Muscle of back (tissue), 11 donors: ENCODE data around the gene OR2T29. TPM values are rescaled to one million over a fixed set of nuclear protein-coding genes. Genes with fewer than 3 reads are reported as not detected.
"Not testable (repeated sequence)": the region's sequence is repeated elsewhere in the genome, so short reads cannot be mapped to it uniquely, and the experiment has no call there.

Experiments
- DNase-seq, 3 donors: peaks; one replicate each; pipeline versions ENCODE4 v3.0.0 to v3.0.0-alpha.2; 2013
- polyA plus RNA-seq, 10 donors: library from polyadenylated mRNA; unstranded; fragments of 120-200 nt; gene quantifications; one replicate each; pipeline ENCODE4 v1.2.1, GENCODE V29; 2013; ENCODE audit not compliant: insufficient read length in 10 of 10

OR2T29 gene
- polyA plus RNA-seq, 10 donors: not detected

DNA sequence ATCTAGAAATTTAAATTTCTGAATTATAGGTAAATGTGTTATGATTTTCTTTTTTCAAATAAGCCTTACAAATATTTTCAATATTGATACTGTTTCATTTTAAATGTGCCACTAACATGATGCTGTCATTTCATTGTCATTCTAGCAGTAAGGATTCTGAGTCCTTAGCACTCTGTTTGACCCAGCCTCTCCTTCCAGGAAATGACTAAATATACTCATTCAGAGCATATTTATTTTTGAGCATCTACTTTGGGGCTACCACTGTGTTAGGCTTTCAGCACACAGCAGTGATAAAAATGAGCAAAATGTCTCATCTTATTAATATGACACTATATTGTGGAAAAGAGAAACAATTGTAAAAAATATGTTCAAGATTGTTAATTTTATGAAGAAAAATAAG, 52.4 kb downstream of the OR2T29 start:
- not testable (repeated sequence) for DNase-seq

DNA sequence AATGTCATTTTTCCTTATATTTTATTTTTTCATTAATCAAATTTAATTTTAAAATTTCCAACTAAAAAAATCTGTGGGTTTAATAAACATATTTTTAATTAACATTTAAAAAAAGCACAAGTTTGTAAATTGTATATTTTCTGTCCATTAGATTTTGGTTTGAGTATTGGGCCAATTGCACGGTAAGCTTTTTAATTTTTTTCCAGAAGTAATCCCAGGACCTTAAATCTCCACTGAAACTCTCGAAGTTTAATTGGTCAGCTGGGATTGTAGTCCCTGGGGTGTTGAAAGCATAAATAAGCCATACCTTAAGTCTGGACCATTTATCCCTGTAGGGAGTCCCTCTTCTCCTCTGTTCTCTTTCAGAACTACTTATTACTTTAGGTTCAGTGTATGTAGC, 54.8 kb downstream of the OR2T29 start, which contains the start of gene OR2G6:
Gene OR2G6 (plus strand): TSS at position 301 of the 400 bp plus-strand sequence. CDS start 13,574 bp downstream, outside the sequence.
- DNase-seq: not testable (repeated sequence)

Other genes starting within 250 kb of the OR2T29 start
- gene OR2M7, start 238.2 kb downstream of the OR2T29 start, polyA plus RNA-seq: not detected
- not detected for gene OR14C36, start 214.0 kb downstream of the OR2T29 start, polyA plus RNA-seq
- gene OR2T4, start 201.1 kb downstream of the OR2T29 start, polyA plus RNA-seq: not detected
- not detected for gene OR2T6, start 187.0 kb downstream of the OR2T29 start, polyA plus RNA-seq
- not detected for gene OR2T1, start 159.7 kb downstream of the OR2T29 start, polyA plus RNA-seq
- gene OR2T2, start 117.1 kb downstream of the OR2T29 start, polyA plus RNA-seq: not detected
- not detected for gene OR2T3, start 89.4 kb downstream of the OR2T29 start, polyA plus RNA-seq
- gene OR2T5, start 74.2 kb downstream of the OR2T29 start, polyA plus RNA-seq: not detected
- gene OR2G6, start 54.7 kb downstream of the OR2T29 start, polyA plus RNA-seq: not detected
- gene OR2T34, start 12.0 kb upstream of the OR2T29 start, polyA plus RNA-seq: not detected
- gene OR2T10, start 34.9 kb upstream of the OR2T29 start, polyA plus RNA-seq: not detected
- gene OR2T11, start 72.3 kb upstream of the OR2T29 start, polyA plus RNA-seq: not detected
- gene OR2T35, start 82.5 kb upstream of the OR2T29 start, polyA plus RNA-seq: not detected
- not detected for gene OR2T27, start 92.8 kb upstream of the OR2T29 start, polyA plus RNA-seq
- gene OR14I1, start 140.0 kb upstream of the OR2T29 start, polyA plus RNA-seq: not detected
- gene LYPD8, start 193.0 kb upstream of the OR2T29 start, polyA plus RNA-seq: not detected